Measurements from ENCODE around the gene PLCG1.

DNA sequence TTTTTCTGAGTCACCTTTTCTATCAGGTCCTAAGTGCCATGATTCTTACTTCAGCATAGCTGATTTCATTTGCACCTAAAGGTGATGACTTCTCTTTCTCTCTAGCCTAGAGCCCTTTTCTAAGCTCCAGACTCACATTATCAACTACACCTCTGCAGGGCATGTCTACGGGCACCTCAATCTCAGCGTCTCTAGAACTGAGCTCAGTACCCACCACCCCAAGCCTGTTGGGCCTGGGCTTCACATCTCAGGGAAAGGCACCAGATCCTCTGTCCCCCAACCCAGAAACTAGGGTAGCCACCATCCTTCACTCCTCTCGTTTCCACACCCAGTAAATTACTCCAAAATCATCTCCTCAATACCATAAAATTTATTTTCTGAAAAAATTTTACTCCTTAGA, 10.6 kb upstream of the PLCG1 start:
- no peak for TF ChIP-seq POLR2A (IDR thresholded peaks at IDR 0.05; ENCODE audit: low read depth, low read length)
- TF ChIP-seq POLR2AphosphoS5 (IDR thresholded peaks at IDR 0.05; ENCODE audit: low read depth, low read length), result no peak
- TF ChIP-seq TAF1 (IDR thresholded peaks at IDR 0.05; ENCODE audit: borderline replicate concordance, low read depth, low read length), result no peak

Measured in GM12892 (cell line).